Stimulated activated CD4-positive, alpha-beta T cell treated with anti-CD3 and anti-CD28 coated beads, Interleukin-12 subunit alpha, Interleukin-12 subunit beta, amount 100 ng/mL, for 4 hours (primary cell): Measurements from ENCODE around the gene WWP2.
"Not testable (repeated sequence)": the region's sequence is repeated elsewhere in the genome, so short reads cannot be mapped to it uniquely, and the experiment has no call there.

Experiments
- DNase-seq: peaks from one replicate; pipeline ENCODE4 v3.0.0-alpha.2; 2020

The WWP2 gene

DNA sequence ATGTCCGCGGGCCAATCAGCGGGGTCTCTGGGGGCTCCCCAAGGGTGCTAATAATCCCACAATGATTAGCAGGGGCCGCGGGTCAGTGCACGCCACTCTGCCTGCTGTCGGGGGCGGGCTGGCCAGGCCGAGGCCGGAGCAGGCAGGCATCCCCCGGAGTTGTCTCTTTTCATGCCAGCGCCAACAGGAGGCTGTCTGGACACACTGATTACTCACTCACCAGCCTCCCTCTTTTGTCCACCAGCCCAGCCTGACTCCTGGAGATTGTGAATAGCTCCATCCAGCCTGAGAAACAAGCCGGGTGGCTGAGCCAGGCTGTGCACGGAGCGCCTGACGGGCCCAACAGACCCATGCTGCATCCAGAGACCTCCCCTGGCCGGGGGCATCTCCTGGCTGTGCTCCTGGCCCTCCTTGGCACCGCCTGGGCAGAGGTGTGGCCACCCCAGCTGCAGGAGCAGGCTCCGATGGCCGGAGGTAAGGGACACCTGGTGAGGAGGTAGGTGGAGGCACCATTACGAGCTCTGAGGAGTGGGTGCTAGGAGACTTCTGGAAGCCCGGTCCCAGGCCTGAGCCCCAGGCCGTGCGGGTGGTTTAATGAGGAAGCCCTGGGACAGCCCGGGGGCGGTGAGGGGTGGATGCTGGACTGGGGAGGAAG, 189.0 kb downstream of the WWP2 start, which contains the start of gene CLEC18A:
CLEC18A (plus strand) TSS at position 318 of the 655 bp plus-strand sequence; CDS start at position 351, 33 bp downstream.
- not testable (repeated sequence) for DNase-seq

GRCh38 chr16:69951672-69952031, 189.5 kb downstream of the WWP2 start:
- DNase-seq: not testable (repeated sequence)

GRCh38 chr16:69952116-69952515, 190.0 kb downstream of the WWP2 start:
- not testable (repeated sequence) for DNase-seq

DNA sequence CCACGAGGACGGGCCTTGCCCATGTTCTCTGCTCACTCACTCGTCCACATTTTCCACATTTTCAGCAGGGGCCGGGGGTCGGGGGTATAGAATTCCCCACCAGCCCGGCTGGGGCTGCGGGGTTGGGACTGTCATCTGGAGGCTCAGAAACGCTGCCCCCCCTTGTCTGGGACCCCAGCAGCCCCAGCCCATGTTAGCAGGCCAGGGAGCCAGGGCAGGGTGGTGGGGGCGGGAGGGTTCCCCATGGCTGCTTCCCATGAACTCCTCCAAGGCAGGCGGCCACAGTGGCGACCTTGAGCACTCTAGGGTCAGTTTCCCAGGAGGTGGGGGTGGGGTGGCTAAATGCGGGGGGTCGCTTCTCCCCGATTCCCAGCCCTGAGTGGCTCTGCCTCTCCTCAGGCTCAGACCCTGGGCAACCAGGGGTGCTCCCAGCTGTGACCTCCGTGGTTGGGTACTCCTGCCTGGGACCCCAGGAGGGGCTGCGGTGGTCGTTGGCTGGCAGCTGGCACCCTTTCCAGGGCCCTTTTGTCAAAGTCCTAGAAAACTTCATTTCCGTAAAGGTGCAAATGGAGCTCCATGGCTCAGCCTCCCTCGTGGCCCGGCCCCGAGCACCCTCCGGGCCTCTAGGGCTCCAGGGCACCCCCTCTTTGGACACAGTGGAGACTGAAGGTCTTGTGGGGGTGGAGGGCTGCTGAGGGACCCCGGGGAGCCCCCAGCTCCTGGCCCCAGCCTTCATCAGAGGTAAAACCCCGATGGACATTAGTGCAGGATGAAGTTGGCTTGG, 190.6 kb downstream of the WWP2 start:
- DNase-seq: not testable (repeated sequence)

DNA sequence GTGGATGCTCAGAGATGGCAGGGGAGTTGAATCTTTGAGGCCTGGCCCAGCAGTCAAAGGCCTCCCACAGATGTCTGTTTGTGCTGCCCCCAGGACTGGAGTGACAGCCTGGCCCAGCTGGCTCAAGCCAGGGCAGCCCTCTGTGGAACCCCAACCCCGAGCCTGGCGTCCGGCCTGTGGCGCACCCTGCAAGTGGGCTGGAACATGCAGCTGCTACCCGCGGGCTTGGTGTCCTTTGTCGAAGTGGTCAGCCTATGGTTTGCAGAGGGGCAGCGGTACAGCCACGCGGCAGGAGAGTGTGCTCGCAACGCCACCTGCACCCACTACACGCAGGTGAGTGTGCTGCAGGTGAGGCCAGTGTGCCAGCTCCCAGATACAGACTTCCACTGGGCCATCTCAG, 192.1 kb downstream of the WWP2 start:
- not testable (repeated sequence) for DNase-seq

GRCh38 chr16:69963312-69963711, 201.2 kb downstream of the WWP2 start:
- not testable (repeated sequence) for DNase-seq

DNA sequence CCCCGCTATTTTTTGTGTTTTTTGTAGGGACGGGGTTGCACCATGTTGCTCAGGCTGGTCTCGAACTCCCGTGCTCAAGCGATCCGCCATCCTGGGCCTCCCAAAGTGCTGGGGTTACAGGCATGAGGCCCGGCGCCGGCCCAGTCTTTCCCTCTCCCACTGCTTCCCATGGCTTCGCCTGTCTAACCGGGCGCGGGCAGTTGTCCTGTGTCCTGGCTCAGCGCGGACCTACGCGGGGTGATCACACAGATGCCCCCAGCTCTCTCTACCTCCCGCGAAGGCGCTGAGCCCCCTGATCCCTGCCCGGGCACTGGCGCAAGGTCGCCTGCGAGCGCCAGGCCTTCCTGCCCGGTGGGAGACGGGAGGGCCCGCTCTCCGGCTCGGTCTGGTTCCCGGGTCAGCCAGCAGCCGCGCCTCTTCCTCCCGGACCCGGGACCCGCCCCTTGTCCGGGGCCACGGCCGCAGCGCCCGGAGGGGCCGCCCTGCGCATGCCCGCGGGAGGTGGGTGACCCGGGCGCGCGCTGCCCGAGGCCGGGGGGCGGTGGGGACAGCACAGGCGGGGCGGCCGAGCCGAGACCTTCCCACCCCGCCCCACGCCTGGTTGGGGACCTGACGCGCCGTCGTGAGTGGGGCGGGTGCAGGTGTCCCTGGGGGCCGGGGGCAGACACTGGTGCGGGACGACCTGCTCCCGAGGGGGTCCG, 203.0 kb downstream of the WWP2 start:
- not testable (repeated sequence) for DNase-seq

GRCh38 chr16:69965661-69966054, 203.5 kb downstream of the WWP2 start:
- not testable (repeated sequence) for DNase-seq

DNA sequence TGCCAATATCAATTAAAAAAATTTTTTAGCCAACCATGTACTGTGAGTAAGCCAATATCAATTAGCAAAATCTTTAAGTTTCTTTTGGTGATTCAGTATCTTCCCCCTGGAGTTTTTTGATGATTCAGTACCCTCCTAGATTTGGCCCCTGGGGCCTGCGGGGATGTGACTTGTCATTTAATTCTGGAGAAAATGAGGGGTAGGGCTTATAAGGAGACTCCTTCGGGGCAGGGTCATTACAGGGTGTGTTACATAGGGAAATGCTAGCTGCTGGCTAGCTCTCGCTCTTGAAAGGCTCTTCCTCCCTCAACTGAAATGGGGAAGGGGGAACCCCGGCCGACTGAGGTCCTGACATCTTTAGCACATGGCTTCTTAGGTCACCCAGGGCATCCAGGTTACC, 205.6 kb downstream of the WWP2 start:
- DNase-seq: not testable (repeated sequence)

DNA sequence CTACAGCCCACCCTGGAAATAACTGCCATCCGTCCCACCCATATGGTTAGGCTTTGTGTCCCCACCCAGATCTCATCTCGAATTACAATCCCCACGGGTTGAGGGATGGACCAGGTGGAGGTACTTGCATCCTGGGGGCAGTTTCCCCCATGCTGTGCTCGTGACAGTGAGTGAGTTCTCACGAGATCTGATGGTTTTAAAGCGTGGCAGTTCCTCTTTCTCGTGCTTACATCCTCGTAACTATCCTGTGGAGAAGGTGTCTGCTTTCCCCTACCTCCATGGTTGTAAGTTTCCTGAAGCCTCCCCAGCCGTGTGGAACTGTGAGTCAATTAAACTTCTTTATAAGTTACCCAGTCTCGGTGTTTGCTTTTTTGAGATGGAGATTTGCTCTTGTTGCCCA, 206.0 kb downstream of the WWP2 start:
- not testable (repeated sequence) for DNase-seq

- DNase-seq: not testable (repeated sequence)
Observed at GRCh38 chr16:69969657-69970056, 207.5 kb downstream of the WWP2 start.

DNA sequence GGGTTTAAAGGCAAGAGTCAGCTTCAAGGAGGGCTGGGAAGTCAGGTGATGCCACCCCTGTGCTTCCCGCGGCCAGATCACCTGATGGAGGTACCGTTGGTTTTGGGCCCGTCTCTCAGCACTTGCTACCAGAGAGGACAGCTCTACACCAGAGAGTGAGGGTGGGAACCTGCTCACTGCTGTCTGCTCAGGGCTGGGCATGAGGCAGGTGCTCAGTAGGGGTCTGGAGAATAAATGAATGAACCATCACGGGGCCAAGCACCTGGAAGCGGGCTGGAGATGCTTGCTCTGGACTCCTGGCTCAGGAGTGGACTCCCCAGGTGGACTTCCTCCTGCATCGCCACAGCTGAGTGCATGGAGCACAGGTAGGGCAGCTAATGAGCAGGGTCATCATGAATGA, 210.0 kb downstream of the WWP2 start:
- not testable (repeated sequence) for DNase-seq

GRCh38 chr16:69972935-69973334, 210.8 kb downstream of the WWP2 start:
- not testable (repeated sequence) for DNase-seq

GRCh38 chr16:69985196-69985595, 223.1 kb downstream of the WWP2 start:
- not testable (repeated sequence) for DNase-seq
